HL-60/S4 (cell line): Measurements from ENCODE around the gene MRPL33.

Experiments used
- in situ Hi-C: fragments of 300-500 bp; cut with MboI; formaldehyde crosslinking; loops from 2 replicates; pipeline ENCODE4 v1.14.3; 2022; ENCODE audit warnings: low sequenced_read_pairs

MRPL33 gene

GRCh38 chr2:27771548-27772335, at the start of gene MRPL33:
MRPL33 (plus strand) TSS chr2:27771719; CDS start chr2:27771778, 59 bp downstream.
- in situ Hi-C loops: no loop called here

GRCh38 chr2:27721884-27722485, 49.5 kb upstream of the MRPL33 start:
- in situ Hi-C loops: no loop called here

GRCh38 chr2:27723372-27724144, 48.0 kb upstream of the MRPL33 start:
- in situ Hi-C loops: no loop called here

- in situ Hi-C loops: no loop called here
These were observed 47.3 kb upstream of the MRPL33 start for GRCh38 chr2:27724191-27724590.

- in situ Hi-C loops: loop anchor here (25.0 kb wide), 2 partner anchors 687 to 1487 kb away; no protein-coding TSS in a partner anchor
These were observed 46.4 kb upstream of the MRPL33 start for GRCh38 chr2:27724905-27725701.

GRCh38 chr2:27727257-27727656, 44.3 kb upstream of the MRPL33 start:
- in situ Hi-C loops: loop anchor here (25.0 kb wide), 2 partner anchors 685 to 1485 kb away; no protein-coding TSS in a partner anchor

GRCh38 chr2:27728081-27728858, 43.2 kb upstream of the MRPL33 start:
- in situ Hi-C loops: loop anchor here (25.0 kb wide), 2 partner anchors 684 to 1484 kb away; no protein-coding TSS in a partner anchor

- in situ Hi-C loops: loop anchor here (25.0 kb wide), 2 partner anchors 683 to 1483 kb away; no protein-coding TSS in a partner anchor
These were observed 42.3 kb upstream of the MRPL33 start for GRCh38 chr2:27729198-27729597.

GRCh38 chr2:27729614-27730013, 41.9 kb upstream of the MRPL33 start:
- in situ Hi-C loops: loop anchor here (25.0 kb wide), 2 partner anchors 683 to 1483 kb away; no protein-coding TSS in a partner anchor

GRCh38 chr2:27730261-27730662, 41.3 kb upstream of the MRPL33 start:
- in situ Hi-C loops: loop anchor here (25.0 kb wide), 2 partner anchors 682 to 1482 kb away; no protein-coding TSS in a partner anchor

- in situ Hi-C loops: loop anchor here (25.0 kb wide), 2 partner anchors 681 to 1481 kb away; no protein-coding TSS in a partner anchor
These were observed 40.4 kb upstream of the MRPL33 start for GRCh38 chr2:27730980-27731691.

- in situ Hi-C loops: loop anchor here (25.0 kb wide), 2 partner anchors 678 to 1478 kb away; no protein-coding TSS in a partner anchor
These were observed 37.2 kb upstream of the MRPL33 start for GRCh38 chr2:27734305-27734704.

GRCh38 chr2:27735263-27735904, 36.1 kb upstream of the MRPL33 start:
- in situ Hi-C loops: loop anchor here (25.0 kb wide), 2 partner anchors 677 to 1477 kb away; no protein-coding TSS in a partner anchor

- in situ Hi-C loops: loop anchor here (25.0 kb wide), 2 partner anchors 676 to 1476 kb away; no protein-coding TSS in a partner anchor
These were observed 35.3 kb upstream of the MRPL33 start for GRCh38 chr2:27736031-27736889.

- in situ Hi-C loops: loop anchor here (25.0 kb wide), 2 partner anchors 675 to 1475 kb away; no protein-coding TSS in a partner anchor
These were observed 34.7 kb upstream of the MRPL33 start for GRCh38 chr2:27736890-27737204.

GRCh38 chr2:27737676-27738348, 33.7 kb upstream of the MRPL33 start:
- in situ Hi-C loops: loop anchor here (25.0 kb wide), 2 partner anchors 674 to 1474 kb away; no protein-coding TSS in a partner anchor
